Tibial artery (tissue), 4 donors: ENCODE results near the gene EYS.

Source experiments
- DNase-seq, 2 donors: peaks; one replicate each; pipeline ENCODE4 v3.0.0-alpha.2; 2019
- H3K27ac ChIP-seq, 2 donors: fragments of 200-600 bp; sonication (generic) in 1 of 2; 1 replicate in 1 of 2; 2 replicates in 1 of 2; pipeline ENCODE4 v1.5.1; 2018 to 2019; ENCODE audit warnings: mild to moderate bottlenecking in 1 of 2
- H3K27me3 ChIP-seq, 2 donors: fragments of 200-600 bp; sonication (generic) in 1 of 2; one replicate each; pipeline versions ENCODE4 v1.5.1 to v1.6.0; 2016 to 2019
- H3K36me3 ChIP-seq, 3 donors: fragments of 200-600 bp; sonication (generic) in 2 of 3; one replicate each; pipeline ENCODE4 v1.5.1; 2016 to 2019; ENCODE audit warnings: mild to moderate bottlenecking in 2 of 3
- H3K4me1 ChIP-seq, 4 donors: fragments of 200-600 bp; sonication (generic) in 2 of 4; 1 replicate in 3 of 4; 2 replicates in 1 of 4; pipeline ENCODE4 v1.5.1; 2016 to 2019
- H3K4me3 ChIP-seq, 2 donors: fragments of 200-600 bp; sonication (generic) in 1 of 2; 1 replicate in 1 of 2; 2 replicates in 1 of 2; pipeline ENCODE4 v1.5.1; 2018 to 2019; ENCODE audit warnings: mild to moderate bottlenecking in 2 of 2
- H3K9me3 ChIP-seq, 3 donors: fragments of 200-600 bp; sonication (generic) in 1 of 3; one replicate each; pipeline ENCODE4 v1.5.1; 2016 to 2019
- CTCF ChIP-seq, 2 experiments: fragments of 200-600 bp in 1 of 2; fragments of 450-650 bp in 1 of 2; IDR thresholded peaks; one replicate each; pipeline ENCODE4 v1.5.1; 2017 to 2019; ENCODE audit warnings: antibody characterized with exemption in 2 of 2, mild to moderate bottlenecking in 1 of 2, moderate library complexity in 1 of 2
- intact Hi-C: fragments of 100-400 bp; cut with DNase I; formaldehyde crosslinking; loops from one replicate; pipeline ENCODE4 v1.15.0; 2023; ENCODE audit warnings: low total_unique reads

The EYS gene

GRCh38 chr6:64299176-64299575, 1407.8 kb downstream of the EYS start:
- Histone ChIP-seq H3K9me3 (no peaks in the 10 kb centered on the region), H3K27ac (no peak overlapping the region), H3K27me3 (no peaks in the 10 kb centered on the region), H3K4me1 (no peaks in the 10 kb centered on the region), H3K36me3 (no peaks in the 10 kb centered on the region), H3K4me3 (no peak overlapping the region)
- no peak for TF ChIP-seq CTCF (IDR thresholded peaks at IDR 0.05)
- intact Hi-C loops, result no loop called here
- DNase-seq, result no peak

GRCh38 chr6:64294034-64294433, 1413.0 kb downstream of the EYS start:
- TF ChIP-seq CTCF (IDR thresholded peaks at IDR 0.05), result no peak
- no peaks in the 10 kb centered on the region for H3K36me3 ChIP-seq
- no peaks in the 10 kb centered on the region for H3K9me3 ChIP-seq
- H3K4me1 ChIP-seq, result no peaks in the 10 kb centered on the region
- no peak overlapping the region for H3K4me3 ChIP-seq
- DNase-seq, result no peak
- intact Hi-C loops, result no loop called here
- H3K27me3 ChIP-seq, result no peaks in the 10 kb centered on the region
- H3K27ac ChIP-seq, result no peak overlapping the region

GRCh38 chr6:64293298-64293697, 1413.7 kb downstream of the EYS start:
- no peaks in the 10 kb centered on the region for H3K4me1 ChIP-seq
- no peak for DNase-seq
- no peaks in the 10 kb centered on the region for H3K27me3 ChIP-seq
- no peak overlapping the region for H3K27ac ChIP-seq
- intact Hi-C loops, result no loop called here
- H3K4me3 ChIP-seq, result no peak overlapping the region
- H3K36me3 ChIP-seq, result no peaks in the 10 kb centered on the region
- TF ChIP-seq CTCF (IDR thresholded peaks at IDR 0.05), result no peak
- no peaks in the 10 kb centered on the region for H3K9me3 ChIP-seq

- intact Hi-C loops, result no loop called here
- H3K36me3 ChIP-seq, result no peaks in the 10 kb centered on the region
These were observed 1416.2 kb downstream of the EYS start for GRCh38 chr6:64290867-64291266.

GRCh38 chr6:64289931-64290330, 1417.1 kb downstream of the EYS start:
- no peak overlapping the region for H3K4me3 ChIP-seq
- TF ChIP-seq CTCF (IDR thresholded peaks at IDR 0.05), result no peak
- H3K9me3 ChIP-seq, result no peaks in the 10 kb centered on the region
- no peaks in the 10 kb centered on the region for H3K4me1 ChIP-seq
- H3K36me3 ChIP-seq, result no peaks in the 10 kb centered on the region
- intact Hi-C loops, result no loop called here
- no peaks in the 10 kb centered on the region for H3K27me3 ChIP-seq
- no peak overlapping the region for H3K27ac ChIP-seq
- no peak for DNase-seq

More at GRCh38 chr6:64290867-64291266, 1416.2 kb downstream of the EYS start:
- TF ChIP-seq CTCF (IDR thresholded peaks at IDR 0.05), result no peak
- DNase-seq, result no peak
- Histone ChIP-seq H3K4me1 (no peaks in the 10 kb centered on the region), H3K9me3 (no peaks in the 10 kb centered on the region), H3K27me3 (no peaks in the 10 kb centered on the region), H3K4me3 (no peak overlapping the region), H3K27ac (no peak overlapping the region)

GRCh38 chr6:64288351-64288750, 1418.7 kb downstream of the EYS start:
- DNase-seq, result no peak
- no peak overlapping the region for H3K4me3 ChIP-seq
- no peaks in the 10 kb centered on the region for H3K36me3 ChIP-seq
- H3K27me3 ChIP-seq, result no peaks in the 10 kb centered on the region
- no peak overlapping the region for H3K27ac ChIP-seq
- H3K4me1 ChIP-seq, result no peaks in the 10 kb centered on the region
- TF ChIP-seq CTCF (IDR thresholded peaks at IDR 0.05), result no peak
- intact Hi-C loops, result no loop called here
- no peaks in the 10 kb centered on the region for H3K9me3 ChIP-seq
